DMS 273 (cell line): ENCODE results near the gene ZNF337.
"Not testable (repeated sequence)": the region's sequence is repeated elsewhere in the genome, so short reads cannot be mapped to it uniquely, and the experiment has no call there.

Experiments used
- DNase-seq: peaks from one replicate; lab custom pipeline; 2025; ENCODE audit not compliant: unreplicated experiment; lab: John Stamatoyannopoulos, UW

Gene ZNF337

DNA sequence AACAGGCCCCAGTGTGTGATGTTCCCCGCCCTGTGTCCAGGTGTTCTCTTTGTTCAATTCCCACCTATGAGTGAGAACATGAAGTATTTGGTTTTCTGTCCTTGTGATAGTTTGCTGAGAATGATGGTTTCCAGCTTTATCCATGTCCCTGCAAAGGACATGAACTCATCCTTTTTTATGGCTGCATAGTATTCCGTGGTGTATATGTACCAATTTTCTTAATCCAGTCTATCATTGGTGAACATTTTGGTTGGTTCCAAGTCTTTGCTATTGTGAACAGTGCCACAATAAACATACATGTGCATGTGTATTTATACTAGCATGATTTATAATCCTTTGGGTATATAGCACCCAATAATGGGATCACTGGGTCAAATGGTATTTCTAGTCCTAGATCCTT lies 66.0 kb downstream of the ZNF337 start:
- DNase-seq, result not testable (repeated sequence)

DNA sequence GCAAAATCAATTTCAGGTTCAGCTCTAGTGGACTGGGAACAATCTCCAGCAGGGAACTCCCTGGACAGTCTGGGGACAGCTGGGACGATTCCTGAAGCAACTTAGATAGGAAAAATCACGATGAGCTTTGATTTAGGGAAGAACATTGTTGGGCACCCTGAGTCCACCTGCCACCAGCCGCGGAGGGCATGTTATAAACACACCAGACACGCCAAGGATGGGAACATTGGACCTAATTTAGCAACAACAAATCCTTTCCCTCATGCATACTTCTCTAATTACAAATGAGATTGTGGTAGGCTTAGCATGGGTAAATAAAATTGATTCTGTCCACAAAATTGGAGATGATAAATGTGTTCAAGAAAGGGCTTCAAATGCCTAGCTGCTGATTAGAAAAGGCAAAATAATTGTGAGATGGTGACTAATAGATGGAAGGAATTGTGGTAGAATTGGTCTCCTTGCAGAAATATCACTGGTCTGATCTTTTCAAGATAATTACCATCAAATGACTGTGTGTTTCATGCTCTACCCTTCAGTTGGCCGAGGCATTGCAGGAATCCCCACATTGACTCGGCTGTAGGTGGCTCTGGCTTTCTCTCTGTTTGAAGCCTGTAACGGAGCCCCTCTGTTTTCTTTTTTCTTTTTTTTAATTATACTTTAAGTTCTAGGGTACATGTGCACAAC lies 66.7 kb downstream of the ZNF337 start:
- DNase-seq, result no peak

DNA sequence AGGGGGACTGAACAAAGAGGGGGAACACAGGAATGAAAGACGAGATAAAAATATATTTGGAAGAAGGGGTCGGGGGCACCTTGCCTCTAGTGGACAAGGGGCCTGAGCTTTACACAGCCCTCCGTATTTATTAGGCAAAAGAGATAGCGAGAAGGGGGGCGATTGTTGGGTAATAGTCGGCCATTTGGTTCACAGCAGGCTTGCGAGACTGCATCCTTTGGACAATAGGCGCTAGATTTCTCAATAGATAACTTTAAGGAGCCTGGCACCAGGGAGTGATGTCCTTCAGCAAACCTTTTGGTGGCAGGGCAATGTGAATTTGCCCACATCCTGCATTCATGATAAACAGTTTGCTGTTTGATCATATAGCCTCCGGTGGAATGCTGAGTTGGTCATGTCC lies 69.9 kb downstream of the ZNF337 start:
- DNase-seq, result no peak

DNA sequence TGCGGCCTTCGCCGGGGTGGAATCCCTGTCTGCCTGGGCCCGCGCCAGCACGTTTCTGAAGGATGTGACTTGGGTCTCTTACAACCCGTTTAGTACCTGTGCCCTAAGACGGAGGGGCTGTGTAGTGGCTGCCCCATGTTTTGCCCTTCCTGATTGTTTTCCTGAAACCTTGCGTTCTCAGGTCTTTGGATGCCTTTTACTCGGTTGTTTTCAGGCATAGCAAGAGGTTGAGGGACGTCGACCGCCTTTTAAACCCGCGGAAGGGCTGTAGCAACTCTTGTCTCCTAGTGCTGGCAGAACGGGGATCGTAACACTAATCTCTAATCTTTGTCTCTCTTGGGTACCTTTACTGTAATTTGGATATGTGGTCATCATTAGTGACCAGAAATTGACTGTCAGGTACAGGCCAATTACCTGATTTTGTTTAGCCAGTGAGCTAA lies 72.1 kb downstream of the ZNF337 start:
- DNase-seq, result no peak
